ENCODE results near the gene MRPS27.

The MRPS27 gene

GRCh38 chr5:72319976-72320752, at the start of gene MRPS27, which contains the start of gene PTCD2:
Gene MRPS27, minus strand, starts transcription at chr5:72320240. Its CDS starts 19 bp downstream, at chr5:72320221.
Gene PTCD2, plus strand, starts transcription at chr5:72320373. Its CDS starts 10 bp downstream, at chr5:72320383.
- DNase-seq = peak; percentile 98

- DNase-seq = no peak
Observed at GRCh38 chr5:72369711-72370110, 49.7 kb upstream of the MRPS27 start.

- DNase-seq = no peak
Observed at GRCh38 chr5:72369301-72369700, 49.3 kb upstream of the MRPS27 start.

- DNase-seq = no peak
Observed at GRCh38 chr5:72368271-72368670, 48.2 kb upstream of the MRPS27 start.

GRCh38 chr5:72366324-72366976, 46.4 kb upstream of the MRPS27 start:
- peak; percentile 70 for DNase-seq

DNA sequence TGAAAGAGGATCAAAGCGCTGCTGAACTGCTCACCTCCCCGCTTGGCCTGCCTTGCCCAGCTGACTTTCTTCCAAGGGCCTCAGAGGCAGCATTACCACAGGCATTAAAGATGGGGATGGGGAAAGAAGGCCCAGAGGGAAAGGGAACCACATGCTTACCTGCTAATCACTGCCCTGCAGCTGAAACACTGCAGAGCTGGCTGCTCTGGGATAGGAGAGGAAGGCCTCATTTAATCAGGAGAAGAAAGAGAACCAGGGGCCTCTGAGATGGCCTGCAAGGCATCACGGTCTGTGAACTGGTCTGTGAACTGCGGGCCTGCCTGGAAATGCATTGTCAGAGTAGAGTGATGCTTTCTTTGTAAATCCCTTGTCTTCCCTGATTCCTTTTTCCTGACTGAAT, 44.9 kb upstream of the MRPS27 start:
- DNase-seq = no peak

DNA sequence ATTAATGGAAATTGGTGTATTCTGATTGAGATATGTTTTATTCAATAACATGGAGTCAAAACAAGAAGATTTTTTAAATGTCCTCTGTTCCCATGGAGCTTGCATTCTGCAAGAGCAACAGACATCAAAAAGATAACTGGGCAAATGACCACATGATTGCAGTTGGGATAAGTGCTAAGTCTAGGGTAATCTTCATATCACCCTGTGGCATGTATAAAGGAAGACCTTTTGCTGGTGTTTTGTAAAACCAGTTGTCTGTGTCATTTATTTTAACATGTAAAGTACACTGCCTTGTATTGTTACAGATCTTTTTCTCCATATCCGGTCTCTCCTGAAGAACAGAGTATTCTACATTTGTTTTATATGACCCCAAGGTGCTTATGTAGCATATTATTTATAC, 44.1 kb upstream of the MRPS27 start:
- DNase-seq = no peak

DNA sequence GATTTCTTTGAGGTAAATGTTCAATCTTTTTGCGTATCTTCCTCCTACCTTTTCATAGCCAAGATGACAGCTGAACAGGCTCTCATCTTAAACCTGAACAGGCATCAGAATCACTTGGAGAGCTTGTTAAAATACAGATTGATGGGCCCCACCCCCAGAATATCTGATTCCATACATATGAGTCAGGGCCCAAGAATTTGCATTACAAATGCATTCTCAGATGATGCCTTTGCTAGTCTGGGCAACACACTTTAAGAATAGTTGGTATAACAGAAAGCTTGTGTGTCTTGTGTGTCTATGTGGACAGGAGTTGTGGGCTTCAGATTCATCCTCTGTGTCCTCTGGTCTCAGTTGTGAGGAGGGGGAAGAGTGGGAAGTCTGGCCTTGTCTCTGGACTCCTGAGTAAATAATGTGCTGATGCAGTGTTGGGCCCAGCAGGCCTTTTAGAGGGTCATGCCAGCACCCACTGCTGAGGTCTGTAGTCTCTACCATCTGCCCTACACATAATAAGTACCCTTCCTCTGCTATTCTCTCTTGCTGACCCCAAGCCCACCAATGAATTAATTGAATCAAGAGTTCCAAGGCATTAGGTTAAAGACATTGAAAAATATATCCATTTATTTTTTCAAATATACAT, 43.2 kb upstream of the MRPS27 start:
- no peak for DNase-seq

DNA sequence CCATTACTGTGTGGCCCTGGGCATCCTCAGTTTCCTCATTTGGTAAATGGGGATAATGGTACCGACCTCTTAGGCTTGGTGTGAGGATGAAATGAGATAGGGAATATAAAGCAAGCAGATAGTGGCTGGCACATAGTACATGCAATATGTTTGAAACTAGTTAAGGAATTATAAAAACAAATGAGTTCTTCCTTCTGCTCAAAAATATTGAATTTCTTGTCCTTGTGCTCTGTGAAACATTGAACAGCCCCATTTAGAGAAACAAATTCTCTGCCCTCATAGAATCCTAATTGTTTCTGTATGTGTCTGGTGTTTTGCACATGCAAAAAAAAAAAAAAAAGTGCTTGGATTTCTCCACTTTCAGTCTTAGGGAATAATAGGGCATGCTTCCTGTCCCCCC, 39.8 kb upstream of the MRPS27 start:
- no peak for DNase-seq

DNA sequence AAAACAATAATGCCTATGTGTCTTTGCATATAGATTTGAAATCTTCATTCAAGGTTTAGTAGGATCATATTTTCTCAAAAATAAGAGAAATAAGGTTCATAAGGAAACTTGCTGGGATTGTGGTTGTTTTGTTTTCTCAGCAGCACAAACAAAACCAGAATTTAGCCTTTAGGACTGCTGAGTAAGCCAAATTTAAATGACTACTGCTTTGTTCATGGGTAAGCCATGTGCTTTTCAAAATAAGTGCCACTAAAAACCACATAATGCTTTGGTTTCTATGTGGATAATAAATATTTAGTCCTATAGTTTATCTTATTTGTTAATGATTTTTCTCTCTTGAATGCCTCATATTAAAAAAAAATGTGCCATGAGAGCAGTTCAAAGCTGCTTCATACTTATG, 38.9 kb upstream of the MRPS27 start:
- DNase-seq = no peak

- DNase-seq = no peak
Observed at GRCh38 chr5:72356361-72356760, 36.3 kb upstream of the MRPS27 start.

GRCh38 chr5:72355706-72356299, 35.8 kb upstream of the MRPS27 start:
- DNase-seq = peak; percentile 20

GRCh38 chr5:72353046-72353445, 33.0 kb upstream of the MRPS27 start:
- DNase-seq = no peak

DNA sequence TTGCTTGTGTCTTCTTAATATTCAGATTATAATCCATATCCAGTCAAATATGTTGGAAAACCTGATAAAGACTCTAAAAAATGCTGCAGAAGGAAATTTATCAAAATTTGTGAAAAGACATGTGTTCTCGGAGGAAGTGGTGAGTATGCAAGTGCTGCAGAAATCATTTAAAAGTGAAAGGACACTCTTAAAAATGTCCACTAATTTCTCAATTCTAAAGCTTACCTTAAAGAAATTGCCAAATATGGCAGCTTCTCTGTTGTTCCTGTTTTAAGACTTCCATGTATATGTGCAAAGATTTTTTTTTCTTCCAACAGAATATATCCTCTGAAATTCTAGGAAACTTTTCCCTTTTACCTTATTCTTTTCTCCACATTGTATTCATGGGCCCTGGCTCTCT, 32.6 kb upstream of the MRPS27 start:
- DNase-seq = no peak

DNA sequence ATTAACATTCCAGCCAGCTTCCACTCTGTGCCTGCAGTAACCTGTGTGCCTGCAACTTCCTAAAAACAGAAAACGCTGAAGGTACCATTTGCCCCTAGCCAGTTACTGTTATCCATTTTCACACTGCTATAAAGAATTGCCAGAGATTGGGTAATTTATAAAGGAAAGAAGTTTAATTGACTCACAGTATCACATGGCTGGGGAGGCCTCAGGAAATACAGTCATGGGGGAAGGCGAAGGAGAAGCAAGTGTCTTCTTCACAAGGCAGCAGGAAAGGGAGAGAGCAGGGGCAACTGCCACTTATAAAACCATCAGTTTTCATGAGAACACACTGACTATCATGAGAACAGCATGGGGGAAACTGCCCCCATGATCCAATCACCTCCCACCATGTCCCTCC, 31.3 kb upstream of the MRPS27 start:
- no peak for DNase-seq

GRCh38 chr5:72347801-72348308, 27.8 kb upstream of the MRPS27 start:
- no peak for DNase-seq

- DNase-seq = no peak
Observed at GRCh38 chr5:72346398-72346797, 26.4 kb upstream of the MRPS27 start.

DNA sequence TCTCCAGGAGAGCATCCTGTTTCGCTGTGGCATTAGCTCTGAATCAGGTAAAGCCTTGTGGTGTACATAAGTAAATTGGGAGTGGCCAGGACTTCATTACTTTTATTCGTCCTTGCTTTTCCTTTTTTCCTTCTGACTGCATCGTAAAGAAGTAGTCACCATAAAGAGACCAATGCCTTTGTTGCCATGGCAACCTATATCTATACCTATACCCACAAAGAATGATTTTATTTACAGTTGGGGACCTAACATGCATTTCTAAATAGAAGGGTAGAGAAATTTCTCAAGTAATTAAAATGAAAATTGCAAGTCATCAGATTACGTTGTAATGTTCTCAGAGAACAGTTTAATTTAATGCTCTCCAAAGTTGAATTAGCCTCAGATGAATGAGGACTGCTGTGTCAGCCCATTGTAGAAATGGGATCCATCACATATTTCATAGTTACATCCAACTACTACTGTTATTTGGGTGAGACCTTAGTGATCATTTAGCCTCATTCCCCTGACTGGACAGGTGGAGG, 18.7 kb upstream of the MRPS27 start:
- DNase-seq = no peak

DNA sequence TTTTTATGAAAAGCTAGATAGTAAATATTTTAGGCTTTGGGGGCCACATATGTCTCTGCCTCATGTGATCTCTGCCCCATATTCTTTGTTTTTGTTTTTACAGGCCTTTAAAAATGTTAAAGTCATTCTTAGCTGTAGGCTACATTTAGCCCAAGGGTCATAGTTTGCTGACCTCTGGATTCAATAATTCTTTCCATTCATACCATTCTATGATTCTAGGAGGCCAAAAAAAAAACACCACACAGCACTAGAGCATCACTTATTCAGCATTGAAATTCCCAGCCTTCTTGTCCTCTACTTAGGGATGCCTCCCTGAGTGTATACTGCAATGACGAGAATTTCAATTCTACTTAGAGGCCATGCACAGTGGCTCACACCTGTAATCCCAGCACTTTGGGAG, 17.1 kb upstream of the MRPS27 start:
- no peak for DNase-seq

- DNase-seq = no peak
Observed at GRCh38 chr5:72330712-72331111, 10.7 kb upstream of the MRPS27 start.

- no peak for DNase-seq
Observed at GRCh38 chr5:72328172-72328571, 8.1 kb upstream of the MRPS27 start.

- DNase-seq = no peak
Observed at GRCh38 chr5:72326306-72326649, 6.2 kb upstream of the MRPS27 start.

Measured in NCI-H748 treated with DMSO at 0.1 percent for 48 hours (cell line).